CD4-positive, alpha-beta memory T cell (primary cell): ENCODE measurements around the gene CLEC16A. TPM values are rescaled to one million over a fixed set of nuclear protein-coding genes. Genes with fewer than 3 reads are reported as not detected.

ENCODE experiments used
- CTCF ChIA-PET: fragments of 350-600 bp; sonication (Branson Sonifier 250); formaldehyde crosslinking; loops from one replicate; lab custom pipeline; 2021; ENCODE audit warnings: inconsistent platforms; ENCODE audit not compliant: partially characterized antibody; lab: Charles Lee
- POLR2A ChIA-PET: fragments of 350-600 bp; sonication (Branson Sonifier 250); formaldehyde crosslinking; loops from one replicate; lab custom pipeline; 2021; ENCODE audit not compliant: partially characterized antibody; lab: Charles Lee
- DNase-seq, 5 donors: peaks; one replicate each; pipeline versions ENCODE4 v3.0.0 to v3.0.0-alpha.2; 2020 to 2022; ENCODE audit warnings: mixed read lengths in 1 of 5
- H3K27ac ChIP-seq: one replicate; pipeline ENCODE4 v1.7.0; 2013; ENCODE audit warnings: low read depth, low read length
- H3K27me3 ChIP-seq: 2 replicates; pipeline ENCODE4 v1.7.0; 2013; ENCODE audit warnings: mild to moderate bottlenecking, low read length, moderate library complexity; ENCODE audit not compliant: insufficient read depth
- H3K36me3 ChIP-seq: 2 replicates; pipeline ENCODE4 v1.7.0; 2013; ENCODE audit warnings: mild to moderate bottlenecking, low read length, moderate library complexity; ENCODE audit not compliant: insufficient read depth
- H3K4me1 ChIP-seq: 2 replicates; pipeline ENCODE4 v1.7.0; 2013; ENCODE audit warnings: mild to moderate bottlenecking, low read length, moderate library complexity; ENCODE audit not compliant: insufficient read depth
- H3K4me3 ChIP-seq, 2 donors: one replicate each; pipeline ENCODE4 v1.7.0; 2013; ENCODE audit warnings: low read length in 2 of 2, mild to moderate bottlenecking in 1 of 2
- H3K9me3 ChIP-seq, 2 donors: one replicate each; pipeline ENCODE4 v1.7.0; 2013; ENCODE audit warnings: low read length in 2 of 2, control low read depth in 1 of 2; ENCODE audit not compliant: control insufficient read depth in 1 of 2
- H3K27ac Mint-ChIP-seq, 7 donors: one replicate each; pipeline ENCODE4 v1.8.0; 2020 to 2021; ENCODE audit warnings: mixed read lengths in 7 of 7, mild to moderate bottlenecking in 6 of 7, inconsistent platforms in 3 of 7, moderate library complexity in 3 of 7
- H3K27me3 Mint-ChIP-seq, 2 donors: one replicate each; pipeline ENCODE4 v1.8.0; 2020 to 2021; ENCODE audit warnings: mixed read lengths in 2 of 2
- H3K36me3 Mint-ChIP-seq, 2 donors: one replicate each; pipeline ENCODE4 v1.8.0; 2020 to 2021; ENCODE audit warnings: mixed read lengths in 2 of 2, inconsistent platforms in 1 of 2, mild to moderate bottlenecking in 1 of 2
- H3K4me1 Mint-ChIP-seq, 4 donors: one replicate each; pipeline ENCODE4 v1.8.0; 2020 to 2021; ENCODE audit warnings: mixed read lengths in 4 of 4, mild to moderate bottlenecking in 1 of 4
- H3K4me3 Mint-ChIP-seq, 8 donors: one replicate each; pipeline ENCODE4 v1.8.0; 2020 to 2021; ENCODE audit warnings: mixed read lengths in 8 of 8, mild to moderate bottlenecking in 7 of 8, moderate library complexity in 6 of 8, inconsistent platforms in 3 of 8
- H3K9me3 Mint-ChIP-seq, 8 donors: one replicate each; pipeline ENCODE4 v1.8.0; 2020 to 2021; ENCODE audit warnings: mixed read lengths in 8 of 8, mild to moderate bottlenecking in 5 of 8, inconsistent platforms in 3 of 8, moderate library complexity in 1 of 8
- intact Hi-C: fragments of 100-400 bp; cut with micrococcal nuclease; formaldehyde crosslinking; loops from one replicate; pipeline ENCODE4 v1.15.1; 2023
- polyA plus RNA-seq, 2 donors: library from polyadenylated mRNA; unstranded; fragments of 300-500 nt; fragmentation: Illumina TruSeq; gene quantifications; one replicate each; pipeline ENCODE4 v1.2.3, GENCODE V29; 2021
- total RNA-seq, 2 experiments: library from RNA; stranded (reverse); gene quantifications; one replicate each; pipeline ENCODE4 v1.2.3, GENCODE V29; 2021

CLEC16A gene
- total and polyA plus RNA-seq, 4 experiments from 2014 or later, result 5.2 to 28.4 (median 24.5) TPM

DNA sequence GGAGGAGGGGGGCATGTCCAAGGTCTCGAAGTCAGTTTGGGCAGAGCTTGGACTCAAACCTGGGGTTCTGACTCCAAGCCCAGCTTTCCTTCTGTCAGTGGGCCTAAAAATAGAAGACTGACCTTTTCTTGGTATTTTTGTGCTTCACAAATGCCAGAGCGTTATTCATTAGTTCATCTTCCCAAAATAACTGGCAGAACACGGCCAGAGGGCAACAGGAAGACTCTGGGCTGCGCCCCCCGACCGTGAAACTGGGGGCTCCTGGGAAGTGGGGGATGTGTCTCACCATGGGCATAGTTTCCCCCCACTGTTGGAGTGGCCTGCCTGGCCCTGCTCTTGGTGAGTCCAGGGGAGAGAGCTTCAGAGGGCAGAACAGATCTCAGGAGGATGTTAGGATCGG is 217.6 kb downstream of the CLEC16A start:
- ChIA-PET POLR2A (no interaction called here), CTCF (no interaction called here)
- no peaks in the 10 kb centered on the region for H3K27me3 Mint-ChIP-seq
- H3K27me3 ChIP-seq, result no peaks in the 10 kb centered on the region
- intact Hi-C loops, result no loop called here
- H3K4me1 ChIP-seq, result no peaks in the 10 kb centered on the region
- no peaks in the 10 kb centered on the region for H3K9me3 Mint-ChIP-seq
- peaks cover 15 to 16% of the 10 kb centered on the region in 2 donors for H3K36me3 Mint-ChIP-seq
- DNase-seq, result no peak
- H3K4me1 Mint-ChIP-seq, result peaks cover 0 to 6% (median 2%) of the 10 kb centered on the region in 4 donors
- no peak overlapping the region for H3K4me3 Mint-ChIP-seq
- H3K4me3 ChIP-seq, result no peak overlapping the region
- H3K27ac ChIP-seq, result no peak overlapping the region
- no peaks in the 10 kb centered on the region for H3K9me3 ChIP-seq
- peaks cover 7% of the 10 kb centered on the region for H3K36me3 ChIP-seq
- peak overlapping the region in 1 of 7 donors; percentile 42 for H3K27ac Mint-ChIP-seq

DNA sequence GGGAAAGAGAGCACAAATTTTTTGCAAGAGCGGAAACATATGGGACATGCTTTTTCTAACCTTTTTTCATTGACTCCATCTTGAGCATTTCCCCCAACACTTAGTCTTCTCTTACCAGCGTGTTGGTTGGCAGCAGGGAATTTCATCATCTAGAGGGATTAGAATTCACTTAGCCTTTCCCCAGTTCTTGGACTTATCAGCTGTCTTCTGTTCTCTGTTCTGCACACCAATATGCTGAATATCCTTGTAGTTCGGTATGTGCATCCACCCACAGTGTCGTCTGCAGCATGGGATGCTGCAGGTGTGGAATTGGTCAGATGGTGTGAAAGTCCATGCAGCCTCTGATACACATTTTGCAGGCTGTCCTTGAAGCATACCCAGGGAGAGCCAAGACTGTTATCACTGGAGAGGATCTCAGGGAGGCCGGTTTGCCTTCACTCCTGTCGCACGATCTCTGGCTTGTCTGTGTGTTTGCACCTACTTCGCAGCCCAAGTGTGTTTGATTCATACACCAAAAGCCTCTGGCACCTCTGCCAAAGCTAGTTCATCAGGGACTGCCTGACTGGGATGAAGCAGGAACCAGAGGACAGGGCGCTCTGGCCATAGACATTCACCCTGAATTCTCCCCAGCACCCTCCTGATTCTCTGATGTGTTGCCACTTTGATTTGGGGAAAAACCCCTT is 218.4 kb downstream of the CLEC16A start:
- no peaks in the 10 kb centered on the region for H3K27me3 ChIP-seq
- no peaks in the 10 kb centered on the region for H3K4me1 ChIP-seq
- DNase-seq, result no peak
- ChIA-PET CTCF (no interaction called here), POLR2A (no interaction called here)
- no peak overlapping the region for H3K4me3 ChIP-seq
- Mint-ChIP-seq H3K4me3 (no peak overlapping the region), H3K9me3 (no peaks in the 10 kb centered on the region), H3K4me1 (peaks cover 0 to 3% (median 2%) of the 10 kb centered on the region in 4 donors), H3K27ac (peak overlapping the region in 5 of 7 donors; percentile 11 to 91 (median 57)), H3K36me3 (peaks cover 21 to 22% of the 10 kb centered on the region in 2 donors), H3K27me3 (no peaks in the 10 kb centered on the region)
- intact Hi-C loops, result no loop called here
- no peak overlapping the region for H3K27ac ChIP-seq
- H3K9me3 ChIP-seq, result no peaks in the 10 kb centered on the region
- peaks cover 14% of the 10 kb centered on the region for H3K36me3 ChIP-seq

DNA sequence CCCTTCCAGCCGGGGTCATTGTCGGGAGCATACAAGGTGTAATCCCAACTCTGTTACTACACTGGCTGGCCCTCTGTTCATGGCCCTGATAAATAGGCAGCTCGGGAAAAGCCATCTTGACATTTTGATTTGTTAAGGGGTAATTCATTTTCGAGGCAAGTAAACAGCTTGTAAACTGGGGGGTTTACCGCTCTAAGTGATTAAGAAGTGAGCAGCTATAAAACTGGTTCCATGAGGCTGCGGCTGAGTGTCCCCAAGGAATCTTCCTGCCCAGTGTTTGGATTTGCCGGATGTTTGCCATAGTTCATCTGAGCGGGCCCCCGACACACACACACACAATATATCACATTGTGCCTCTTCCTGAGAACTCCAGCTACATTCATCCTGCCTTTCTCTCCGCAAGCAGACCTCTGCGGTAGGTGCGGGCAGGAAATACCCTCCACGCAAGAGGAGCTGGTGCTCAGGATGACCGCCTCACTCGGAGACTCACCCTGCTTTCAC is 219.4 kb downstream of the CLEC16A start:
- no peak overlapping the region for H3K27ac ChIP-seq
- ChIA-PET POLR2A (no interaction called here), CTCF (interaction anchor here (1.3 kb wide), 1 partner anchor 92 kb away, joined by 3 read pairs; no protein-coding TSS in a partner anchor)
- H3K36me3 ChIP-seq, result peaks cover 16% of the 10 kb centered on the region
- H3K9me3 ChIP-seq, result no peaks in the 10 kb centered on the region
- intact Hi-C loops, result no loop called here
- Mint-ChIP-seq H3K9me3 (no peaks in the 10 kb centered on the region), H3K4me3 (no peak overlapping the region), H3K27ac (peak overlapping the region in 2 of 7 donors; percentile 6 to 47), H3K4me1 (peaks cover 0 to 3% (median under 1%) of the 10 kb centered on the region in 4 donors), H3K36me3 (peaks cover 27 to 28% of the 10 kb centered on the region in 2 donors), H3K27me3 (no peaks in the 10 kb centered on the region)
- no peaks in the 10 kb centered on the region for H3K27me3 ChIP-seq
- no peak overlapping the region for H3K4me3 ChIP-seq
- H3K4me1 ChIP-seq, result no peaks in the 10 kb centered on the region
- DNase-seq, result no peak

GRCh38 chr16:11164482-11165270 is 220.3 kb downstream of the CLEC16A start:
- Histone ChIP-seq H3K4me3 (no peak overlapping the region), H3K4me1 (no peaks in the 10 kb centered on the region), H3K27ac (no peak overlapping the region), H3K27me3 (no peaks in the 10 kb centered on the region), H3K36me3 (peaks cover 16% of the 10 kb centered on the region), H3K9me3 (no peaks in the 10 kb centered on the region)
- Mint-ChIP-seq H3K4me3 (no peak overlapping the region), H3K36me3 (peaks cover 26 to 29% of the 10 kb centered on the region in 2 donors), H3K27me3 (no peaks in the 10 kb centered on the region), H3K4me1 (peaks cover 0 to 3% (median under 1%) of the 10 kb centered on the region in 4 donors), H3K9me3 (no peaks in the 10 kb centered on the region), H3K27ac (peak overlapping the region in 1 of 7 donors; percentile 30)
- intact Hi-C loops, result no loop called here
- POLR2A ChIA-PET, result no interaction called here
- no peak for DNase-seq
- CTCF ChIA-PET, result interaction anchor here (1.3 kb wide), 1 partner anchor 91 kb away, joined by 3 read pairs; no protein-coding TSS in a partner anchor

DNA sequence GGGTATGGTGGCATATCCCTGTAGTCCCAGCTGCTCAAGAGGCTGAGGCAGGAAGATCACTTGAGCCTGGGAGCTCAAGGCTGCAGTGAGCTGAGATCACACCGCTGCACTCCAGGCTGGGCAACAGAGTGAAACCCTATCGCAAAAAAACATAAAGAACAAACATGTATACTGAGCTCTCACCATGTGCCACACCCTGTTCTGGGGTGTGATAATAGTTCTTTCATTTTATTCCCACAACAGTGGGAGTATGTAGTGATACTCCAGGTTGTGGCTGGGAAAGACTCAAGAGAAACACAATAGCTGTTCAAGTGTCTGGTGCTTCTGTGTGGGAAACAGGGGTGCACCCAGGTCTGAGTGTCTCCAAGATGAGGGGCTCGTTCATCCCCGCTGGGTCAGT is 221.0 kb downstream of the CLEC16A start:
- CTCF ChIA-PET, result no interaction called here

DNA sequence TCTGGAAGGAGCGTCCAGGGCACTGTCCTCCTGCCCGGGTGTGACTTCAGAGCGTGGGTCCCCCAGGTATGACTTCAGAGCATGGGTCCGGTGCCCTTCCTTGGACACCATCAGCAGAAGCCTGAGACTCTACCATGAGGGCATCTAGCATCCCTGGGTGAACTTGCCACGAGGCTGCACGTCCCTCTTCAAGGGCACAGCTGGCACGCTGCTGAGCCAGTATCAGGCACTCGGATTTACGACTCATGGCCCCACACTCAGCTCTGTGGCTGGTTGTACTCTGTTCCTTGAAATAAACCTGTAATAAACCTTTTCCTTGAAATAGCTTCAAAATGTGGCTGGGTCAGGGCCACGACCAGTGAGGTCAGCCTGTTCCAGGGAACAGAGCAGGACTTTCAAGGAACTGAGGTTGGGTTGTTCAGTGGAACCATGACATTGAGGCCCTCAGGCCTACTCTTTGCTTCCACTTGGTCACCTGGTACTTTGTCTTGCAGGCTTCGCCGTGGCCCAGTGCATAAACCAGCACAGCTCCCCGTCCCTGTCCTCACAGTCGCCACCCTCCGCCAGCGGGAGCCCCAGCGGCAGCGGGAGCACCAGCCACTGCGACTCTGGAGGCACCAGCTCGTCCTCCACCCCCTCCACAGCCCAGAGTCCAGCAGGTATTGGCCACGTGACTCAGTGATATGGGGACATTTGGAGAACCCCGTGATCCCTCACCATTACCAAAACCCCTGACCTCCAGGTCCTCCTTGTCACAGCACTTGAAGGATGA is 221.7 kb downstream of the CLEC16A start:
- Mint-ChIP-seq H3K27me3 (no peaks in the 10 kb centered on the region), H3K27ac (peak overlapping the region in 2 of 7 donors; percentile 10 to 17), H3K36me3 (peaks cover 20 to 29% of the 10 kb centered on the region in 2 donors), H3K9me3 (no peaks in the 10 kb centered on the region), H3K4me3 (no peak overlapping the region), H3K4me1 (peaks cover 0 to 1% (median under 1%) of the 10 kb centered on the region in 4 donors)
- Histone ChIP-seq H3K27ac (no peak overlapping the region), H3K36me3 (peaks cover 16% of the 10 kb centered on the region), H3K4me3 (no peak overlapping the region), H3K4me1 (no peaks in the 10 kb centered on the region), H3K27me3 (no peaks in the 10 kb centered on the region), H3K9me3 (no peaks in the 10 kb centered on the region)
- CTCF ChIA-PET, result no interaction called here
- intact Hi-C loops, result no loop called here
- DNase-seq, result no peak
- POLR2A ChIA-PET, result no interaction called here

More for the DNA sequence above, 221.0 kb downstream of the CLEC16A start:
- H3K27ac ChIP-seq, result no peak overlapping the region
- peaks cover 0 to 3% (median under 1%) of the 10 kb centered on the region in 4 donors for H3K4me1 Mint-ChIP-seq
- H3K36me3 ChIP-seq, result peaks cover 16% of the 10 kb centered on the region
- H3K36me3 Mint-ChIP-seq, result peaks cover 24 to 29% of the 10 kb centered on the region in 2 donors
- H3K4me3 ChIP-seq, result no peak overlapping the region
- no peaks in the 10 kb centered on the region for H3K9me3 Mint-ChIP-seq
- intact Hi-C loops, result no loop called here
- H3K27me3 ChIP-seq, result no peaks in the 10 kb centered on the region
- H3K27ac Mint-ChIP-seq, result no peak overlapping the region
- no peaks in the 10 kb centered on the region for H3K27me3 Mint-ChIP-seq
- DNase-seq, result no peak
- no peak overlapping the region for H3K4me3 Mint-ChIP-seq
- H3K4me1 ChIP-seq, result no peaks in the 10 kb centered on the region
- H3K9me3 ChIP-seq, result no peaks in the 10 kb centered on the region
- POLR2A ChIA-PET, result no interaction called here
